Omental fat pad (tissue), 4 donors: ENCODE results near the gene PCDHGB5. TPM values are rescaled to one million over a fixed set of nuclear protein-coding genes. Genes with fewer than 3 reads are reported as not detected.

ENCODE experiments used
- ATAC-seq: fragments of 150-250 bp; one replicate; pipeline ENCODE4 v1.9.1; 2016; ENCODE audit warnings: mild to moderate bottlenecking, moderate library complexity; ENCODE audit not compliant: low FRiP score
- DNase-seq: peaks from one replicate; pipeline ENCODE4 v3.0.0-alpha.2; 2019; ENCODE audit warnings: low spot score
- total RNA-seq, 4 donors: library from RNA; depleted of rRNA; stranded (reverse); fragments of >200 nt; gene quantifications; one replicate each; pipeline ENCODE4 v1.1.0, GENCODE V29; 2016
- TF ChIP-seq, protein P1 (sequence below), 3 donors: fragments of 450-650 bp; IDR thresholded peaks; one replicate each; pipeline ENCODE4 v1.5.1; 2016 to 2017; ENCODE audit warnings: antibody characterized with exemption in 3 of 3, mild to moderate bottlenecking in 3 of 3, moderate library complexity in 2 of 3

PCDHGB5 gene
- total RNA-seq, 4 donors from 2014 or later: 6.5 to 18.8 (median 8.9) TPM

DNA sequence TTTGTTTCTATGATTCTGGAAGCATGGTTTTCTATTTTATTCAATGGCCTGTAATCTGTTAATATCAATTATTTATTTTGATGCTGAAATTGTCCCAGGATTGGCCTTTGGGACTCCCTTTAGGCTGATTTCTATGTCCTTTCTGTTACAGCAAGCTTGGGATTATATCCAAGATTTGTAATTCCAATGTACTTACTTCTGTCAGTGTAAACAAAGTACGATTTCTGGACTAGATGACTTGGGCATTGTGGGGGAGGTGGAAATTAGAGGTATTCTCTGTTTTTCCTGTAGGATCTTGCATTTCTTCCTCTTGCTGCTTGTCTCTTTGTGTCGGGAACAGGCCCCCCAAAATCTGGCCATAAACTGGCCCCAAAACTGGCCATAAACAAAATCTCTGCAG is 36.3 kb downstream of the PCDHGB5 start:
- DNase-seq (no peak), ATAC-seq (no peak)
- TF ChIP-seq, protein P1, sequence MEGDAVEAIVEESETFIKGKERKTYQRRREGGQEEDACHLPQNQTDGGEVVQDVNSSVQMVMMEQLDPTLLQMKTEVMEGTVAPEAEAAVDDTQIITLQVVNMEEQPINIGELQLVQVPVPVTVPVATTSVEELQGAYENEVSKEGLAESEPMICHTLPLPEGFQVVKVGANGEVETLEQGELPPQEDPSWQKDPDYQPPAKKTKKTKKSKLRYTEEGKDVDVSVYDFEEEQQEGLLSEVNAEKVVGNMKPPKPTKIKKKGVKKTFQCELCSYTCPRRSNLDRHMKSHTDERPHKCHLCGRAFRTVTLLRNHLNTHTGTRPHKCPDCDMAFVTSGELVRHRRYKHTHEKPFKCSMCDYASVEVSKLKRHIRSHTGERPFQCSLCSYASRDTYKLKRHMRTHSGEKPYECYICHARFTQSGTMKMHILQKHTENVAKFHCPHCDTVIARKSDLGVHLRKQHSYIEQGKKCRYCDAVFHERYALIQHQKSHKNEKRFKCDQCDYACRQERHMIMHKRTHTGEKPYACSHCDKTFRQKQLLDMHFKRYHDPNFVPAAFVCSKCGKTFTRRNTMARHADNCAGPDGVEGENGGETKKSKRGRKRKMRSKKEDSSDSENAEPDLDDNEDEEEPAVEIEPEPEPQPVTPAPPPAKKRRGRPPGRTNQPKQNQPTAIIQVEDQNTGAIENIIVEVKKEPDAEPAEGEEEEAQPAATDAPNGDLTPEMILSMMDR (IDR thresholded peaks at IDR 0.05): no peak

DNA sequence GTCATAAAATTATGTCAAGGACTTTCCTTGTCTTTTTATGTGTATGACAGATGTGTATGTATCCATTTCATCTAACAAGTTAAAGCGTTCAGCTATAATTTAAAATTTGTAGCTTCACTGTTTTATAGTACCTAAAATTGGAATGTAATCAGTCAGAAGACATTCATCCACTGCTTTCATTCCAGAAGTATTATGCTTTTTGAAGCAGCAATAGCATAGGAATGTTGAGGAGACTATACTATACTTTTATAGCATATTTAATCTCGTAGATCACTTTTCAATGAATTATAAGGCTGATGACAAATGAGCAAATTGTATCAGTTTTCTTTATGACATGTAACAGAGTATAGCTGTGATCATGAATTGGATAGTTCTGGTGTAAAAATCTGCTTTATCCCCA is 39.5 kb downstream of the PCDHGB5 start:
- no peak for DNase-seq
- TF ChIP-seq, protein P1 (IDR thresholded peaks at IDR 0.05): no peak
- ATAC-seq: no peak

DNA sequence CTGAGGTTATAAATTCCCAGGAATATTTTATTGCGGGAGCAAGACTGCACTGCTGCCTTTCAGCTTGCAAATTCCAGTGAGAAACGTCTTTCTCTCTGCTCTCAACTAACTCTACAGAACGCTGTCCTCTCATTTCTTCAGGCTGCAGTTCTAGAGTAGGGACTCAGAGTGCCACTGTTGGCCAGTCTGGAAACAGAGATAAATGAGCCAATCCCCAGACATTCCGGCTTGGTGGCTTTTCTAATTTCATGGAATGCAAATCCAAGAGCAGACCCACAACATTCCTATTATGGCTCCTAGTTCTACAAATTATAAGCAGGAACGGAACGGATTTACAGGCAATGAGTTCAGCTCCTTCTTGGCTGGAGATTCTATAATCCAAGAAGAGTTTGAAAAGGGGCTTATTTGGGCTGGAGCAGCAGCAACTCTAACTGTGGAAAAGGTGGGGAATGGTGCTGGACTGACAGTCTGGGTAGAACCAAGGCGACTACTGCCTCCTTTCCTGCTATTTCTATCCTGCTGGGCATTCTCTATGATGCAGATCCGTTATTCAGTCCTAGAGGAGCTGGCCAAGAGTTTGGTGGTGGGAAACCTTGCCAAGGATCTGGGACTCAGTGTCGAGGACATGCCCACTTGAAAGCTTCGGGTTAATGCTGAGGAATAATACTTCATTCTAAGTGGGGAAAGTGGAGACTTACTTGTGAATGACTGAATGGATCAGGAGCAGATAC is 41.8 kb downstream of the PCDHGB5 start:
- TF ChIP-seq, protein P1 (IDR thresholded peaks at IDR 0.05): no peak
- DNase-seq (no peak), ATAC-seq (no peak)

DNA sequence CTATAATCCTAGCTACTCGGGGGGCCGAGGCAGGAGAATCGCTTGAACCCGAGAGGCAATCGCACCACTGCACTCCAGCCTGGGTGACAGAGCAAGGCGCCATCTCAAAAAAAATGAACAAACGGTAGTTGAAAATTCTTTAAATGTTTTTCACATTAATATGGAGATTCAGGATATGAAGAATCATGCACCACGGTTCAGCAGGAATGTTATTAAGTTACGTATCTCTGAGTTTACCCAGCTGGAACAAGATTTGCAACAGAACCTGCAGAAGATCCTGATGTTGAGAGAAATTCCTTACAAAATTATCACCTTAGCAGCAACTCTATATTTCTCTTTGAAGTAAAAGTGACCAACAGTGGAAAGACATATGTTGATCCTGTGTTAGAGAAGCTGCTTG is 42.6 kb downstream of the PCDHGB5 start:
- DNase-seq: no peak
- no peak for ATAC-seq
- TF ChIP-seq, protein P1 (IDR thresholded peaks at IDR 0.05): no peak

DNA sequence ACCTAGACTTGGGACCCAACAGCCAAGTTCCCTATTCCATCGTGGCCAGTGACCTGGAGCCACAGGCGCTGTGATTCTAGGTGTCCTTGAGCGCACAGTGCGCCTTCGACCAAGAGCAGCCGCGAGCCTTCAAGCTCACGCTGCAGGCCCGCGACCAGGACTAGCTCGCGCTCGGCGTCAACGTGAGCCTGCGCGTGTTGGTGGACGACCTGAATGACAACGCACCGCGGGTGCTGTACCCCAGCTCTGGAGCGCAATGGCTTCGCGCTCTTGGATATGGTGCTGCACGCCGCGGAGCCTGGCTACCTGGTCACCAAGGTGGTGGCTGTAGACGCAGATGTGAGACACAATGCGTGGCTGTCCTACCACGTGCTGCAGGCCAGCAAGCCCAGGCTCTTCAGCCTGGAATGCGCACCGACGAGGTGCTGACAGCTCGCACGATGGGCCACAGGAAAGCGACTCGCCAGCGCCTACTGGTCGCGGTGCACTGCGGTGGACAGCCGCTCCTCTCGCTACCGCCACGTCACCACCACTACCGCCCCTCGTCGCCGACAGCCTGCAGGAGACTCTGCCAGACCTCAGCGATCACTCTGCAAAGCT is 43.9 kb downstream of the PCDHGB5 start:
- TF ChIP-seq, protein P1 (IDR thresholded peaks at IDR 0.05): no peak
- no peak for DNase-seq
- no peak for ATAC-seq

Other genes starting within 250 kb of the PCDHGB5 start
- gene PCDHB6, start 247.9 kb upstream of the PCDHGB5 start, total RNA-seq: 1 to 10 TPM in 1 of 4 donors, under 1 TPM in 3; 0.38 to 1.4 (median 0.47) TPM
- 1 to 10 TPM in 3 of 4 donors, under 1 TPM in 1; 0.94 to 3.3 (median 1.5) TPM for gene PCDHB7, start 225.3 kb upstream of the PCDHGB5 start, total RNA-seq
- gene PCDHB8, start 220.2 kb upstream of the PCDHGB5 start, total RNA-seq: under 1 TPM; 0.44 to 0.63 (median 0.53) TPM
- 1 to 10 TPM; 2.3 to 6.1 (median 3.6) TPM for gene PCDHB16, start 215.6 kb upstream of the PCDHGB5 start, total RNA-seq
- gene PCDHB9, start 210.8 kb upstream of the PCDHGB5 start, total RNA-seq: 1 to 10 TPM; 1.3 to 4.7 (median 2.8) TPM
- 1 to 10 TPM in 3 of 4 donors, under 1 TPM in 1; 0.96 to 3.6 (median 1.2) TPM for gene PCDHB10, start 205.6 kb upstream of the PCDHGB5 start, total RNA-seq
- 1 to 10 TPM; 1.3 to 2.4 (median 1.7) TPM for gene PCDHB11, start 198.3 kb upstream of the PCDHGB5 start, total RNA-seq
- gene PCDHB12, start 189.2 kb upstream of the PCDHGB5 start, total RNA-seq: 1 to 10 TPM; 1.9 to 4.4 (median 2.5) TPM
- 1 to 10 TPM; 1.8 to 7.7 (median 3.0) TPM for gene PCDHB13, start 184.0 kb upstream of the PCDHGB5 start, total RNA-seq
- gene PCDHB14, start 174.6 kb upstream of the PCDHGB5 start, total RNA-seq: 1 to 10 TPM; 2.0 to 7.1 (median 3.1) TPM
- 1 to 10 TPM; 2.0 to 6.0 (median 3.3) TPM for gene PCDHB15, start 152.6 kb upstream of the PCDHGB5 start, total RNA-seq
- gene SLC25A2, start 93.9 kb upstream of the PCDHGB5 start, total RNA-seq: 1 to 10 TPM in 1 of 4 donors, under 1 TPM in 1, not detected in 2; 0.46 to 2.0 TPM
- 10 to 100 TPM; 43.7 to 57.8 (median 52.5) TPM for gene TAF7, start 77.2 kb upstream of the PCDHGB5 start, total RNA-seq
- gene PCDHGA1, start 67.4 kb upstream of the PCDHGB5 start, total RNA-seq: 1 to 10 TPM in 1 of 4 donors, under 1 TPM in 3; 0.12 to 2.2 (median 0.59) TPM
- gene PCDHGA2, start 59.2 kb upstream of the PCDHGB5 start, total RNA-seq: 1 to 10 TPM; 2.0 to 6.6 (median 4.0) TPM
- gene PCDHGA3, start 54.1 kb upstream of the PCDHGB5 start, total RNA-seq: 1 to 10 TPM; 2.3 to 6.3 (median 2.8) TPM
- gene PCDHGB1, start 47.8 kb upstream of the PCDHGB5 start, total RNA-seq: 1 to 10 TPM; 1.4 to 6.0 (median 2.2) TPM
- gene PCDHGA4, start 42.9 kb upstream of the PCDHGB5 start, total RNA-seq: 1 to 10 TPM; 2.6 to 9.0 (median 3.9) TPM
- gene PCDHGB2, start 38.0 kb upstream of the PCDHGB5 start, total RNA-seq: 10 to 100 TPM in 1 of 4 donors, 1 to 10 TPM in 3; 2.5 to 15.3 (median 4.4) TPM
- gene PCDHGA5, start 33.8 kb upstream of the PCDHGB5 start, total RNA-seq: 10 to 100 TPM in 1 of 4 donors, 1 to 10 TPM in 3; 2.0 to 14.5 (median 3.3) TPM
- gene PCDHGB3, start 27.7 kb upstream of the PCDHGB5 start, total RNA-seq: 10 to 100 TPM in 1 of 4 donors, 1 to 10 TPM in 3; 2.5 to 13.2 (median 3.9) TPM
- 1 to 10 TPM; 3.0 to 6.9 (median 4.6) TPM for gene PCDHGA6, start 24.1 kb upstream of the PCDHGB5 start, total RNA-seq
- gene PCDHGA7, start 15.2 kb upstream of the PCDHGB5 start, total RNA-seq: 1 to 10 TPM; 1.1 to 9.0 (median 3.6) TPM
- gene PCDHGB4, start 10.2 kb upstream of the PCDHGB5 start, total RNA-seq: 10 to 100 TPM in 1 of 4 donors, 1 to 10 TPM in 3; 2.4 to 14.5 (median 6.1) TPM
- gene PCDHGA8, start 5.3 kb upstream of the PCDHGB5 start, total RNA-seq: 1 to 10 TPM in 3 of 4 donors, under 1 TPM in 1; 0.72 to 7.4 (median 2.2) TPM
- gene PCDHGA9, start 4.8 kb downstream of the PCDHGB5 start, total RNA-seq: 10 to 100 TPM in 1 of 4 donors, 1 to 10 TPM in 3; 5.0 to 14.8 (median 7.3) TPM
- 10 to 100 TPM in 1 of 4 donors, 1 to 10 TPM in 3; 4.2 to 12.6 (median 6.5) TPM for gene PCDHGB6, start 10.1 kb downstream of the PCDHGB5 start, total RNA-seq
- gene PCDHGA10, start 15.0 kb downstream of the PCDHGB5 start, total RNA-seq: 10 to 100 TPM in 1 of 4 donors, 1 to 10 TPM in 3; 5.5 to 14.0 (median 6.8) TPM
- 10 to 100 TPM in 2 of 4 donors, 1 to 10 TPM in 2; 7.8 to 25.2 (median 10.2) TPM for gene PCDHGB7, start 19.7 kb downstream of the PCDHGB5 start, total RNA-seq
- gene PCDHGA11, start 23.1 kb downstream of the PCDHGB5 start, total RNA-seq: 10 to 100 TPM in 1 of 4 donors, 1 to 10 TPM in 3; 3.1 to 12.1 (median 5.3) TPM
- gene PCDHGA12, start 32.6 kb downstream of the PCDHGB5 start, total RNA-seq: 10 to 100 TPM in 3 of 4 donors, 1 to 10 TPM in 1; 7.5 to 18.4 (median 14.2) TPM
- 10 to 100 TPM; 34.8 to 83.1 (median 41.9) TPM for gene PCDHGC3, start 78.0 kb downstream of the PCDHGB5 start, total RNA-seq
- gene PCDHGC4, start 87.1 kb downstream of the PCDHGB5 start, total RNA-seq: 1 to 10 TPM; 1.5 to 4.1 (median 3.5) TPM
- gene PCDHGC5, start 91.1 kb downstream of the PCDHGB5 start, total RNA-seq: 1 to 10 TPM; 1.1 to 3.2 (median 2.1) TPM
- 10 to 100 TPM; 35.5 to 93.2 (median 47.9) TPM for gene DIAPH1, start 221.1 kb downstream of the PCDHGB5 start, total RNA-seq
- gene HDAC3, start 238.9 kb downstream of the PCDHGB5 start, total RNA-seq: 10 to 100 TPM; 31.5 to 50.6 (median 38.5) TPM
- gene RELL2, start 239.1 kb downstream of the PCDHGB5 start, total RNA-seq: 1 to 10 TPM; 1.0 to 4.3 (median 2.9) TPM